ENCODE data around the gene GNAT2. TPM values are rescaled to one million over a fixed set of nuclear protein-coding genes. Genes with fewer than 3 reads are reported as not detected.

GNAT2 gene
- total and polyA plus RNA-seq, 10 of the 15 experiments (the other 5 are each of a cell fraction or from before 2014, with no cell fraction given): 0.08 to 1.3 (median 0.41) TPM

- Histone ChIP-seq H3K27ac (ENCODE audit: control insufficient read depth, insufficient read depth) (no peak overlapping the region), H3K4me1 (ENCODE audit: control insufficient read depth, insufficient read depth, low read length) (no peaks in the 10 kb centered on the region), H3K4me2 (ENCODE audit: control insufficient read depth, insufficient read depth) (no peak overlapping the region), H3K4me3 (no peak overlapping the region), H2AFZ (ENCODE audit: control insufficient read depth, low read depth, low read length) (no peak overlapping the region), H3K9me3 (replicated peaks; ENCODE audit: control insufficient read depth, insufficient read depth, low read length) (no peaks in the 10 kb centered on the region), H4K20me1 (ENCODE audit: control insufficient read depth, insufficient read depth) (no peaks in the 10 kb centered on the region), H3K79me2 (ENCODE audit: control insufficient read depth, insufficient read depth, low read length) (no peaks in the 10 kb centered on the region), H3K27me3 (replicated peaks in 1 of 2; ENCODE audit: control insufficient read depth in 2 of 2, insufficient read depth in 2 of 2, low read length in 1 of 2) (no peaks in the 10 kb centered on the region), H3K9ac (ENCODE audit: control insufficient read depth, insufficient read depth, low read length) (no peak overlapping the region), H3K36me3 (ENCODE audit: control insufficient read depth in 2 of 2, insufficient read depth in 2 of 2, low read length in 1 of 2) (peaks cover 3 to 10% of the 10 kb centered on the region in 2 experiments)
- POLR2A ChIA-PET: no interaction called here
- ATAC-seq (no peak), DNase-seq (ENCODE audit: low read depth, low spot score) (no peak), FAIRE-seq (no peak)
- in situ Hi-C loops (cut with MboI): no loop called here
- whole genome bisulfite sequencing (ENCODE audit: insufficient coverage, insufficient replicate concordance, low lambda C conversion rate, missing lambda C conversion rate): 70% methylated on average over 3 of the region's 3 CpGs
- BruUV-seq (replicated peaks): TSS peak; percentile 4
- intact Hi-C loops (cut with micrococcal nuclease; ENCODE audit: unreplicated experiment): no loop called here
- RAD21 ChIA-PET (ENCODE audit: unreplicated experiment): no interaction called here
- CTCF ChIA-PET: no interaction called here
- SMC1A ChIA-PET (ENCODE audit: uncharacterized antibody, unreplicated experiment): no interaction called here
- no peak for TF ChIP-seq BCLAF1 (IDR thresholded peaks at IDR 0.05)
- no peak for TF ChIP-seq ETV6 (conservative IDR thresholded peaks at IDR 0.05 in 1 of 2, IDR thresholded peaks at IDR 0.05 in 1 of 2; ENCODE audit: borderline replicate concordance in 1 of 2, low read depth in 1 of 2)
- no peak for TF ChIP-seq BHLHE40 (IDR thresholded peaks at IDR 0.05; ENCODE audit: borderline replicate concordance in 1 of 2, low read depth in 2 of 2, low read length in 1 of 2)
- TF ChIP-seq SKIL (IDR thresholded peaks at IDR 0.05; ENCODE audit: low read depth, poor library complexity, severe bottlenecking): no peak
- TF ChIP-seq NR2C2 (IDR thresholded peaks at IDR 0.05; ENCODE audit: borderline replicate concordance, control insufficient read depth, insufficient read length, low read depth): no peak
- TF ChIP-seq ZZZ3 (IDR thresholded peaks at IDR 0.05; ENCODE audit: control insufficient read depth, insufficient read length, low read depth): no peak
- TF ChIP-seq EZH2 (IDR thresholded peaks at IDR 0.05; ENCODE audit: borderline replicate concordance, control insufficient read depth, low read depth, low read length): no peak
- no peak for TF ChIP-seq RAD51 (IDR thresholded peaks at IDR 0.05)
- no peak for TF ChIP-seq MEF2A (IDR thresholded peaks at IDR 0.05; ENCODE audit: insufficient read depth, low read depth, low read length)
- TF ChIP-seq CREM (IDR thresholded peaks at IDR 0.05; ENCODE audit: low read depth): no peak
- TF ChIP-seq POLR2AphosphoS2 (IDR thresholded peaks at IDR 0.05; ENCODE audit: low read depth, low read length): no peak
Observed at GRCh38 chr1:109589177-109589576, 30.2 kb downstream of the GNAT2 start.

All from GM12878 (cell line).